ENCODE measurements around the gene ZFP90.

The ZFP90 gene

DNA sequence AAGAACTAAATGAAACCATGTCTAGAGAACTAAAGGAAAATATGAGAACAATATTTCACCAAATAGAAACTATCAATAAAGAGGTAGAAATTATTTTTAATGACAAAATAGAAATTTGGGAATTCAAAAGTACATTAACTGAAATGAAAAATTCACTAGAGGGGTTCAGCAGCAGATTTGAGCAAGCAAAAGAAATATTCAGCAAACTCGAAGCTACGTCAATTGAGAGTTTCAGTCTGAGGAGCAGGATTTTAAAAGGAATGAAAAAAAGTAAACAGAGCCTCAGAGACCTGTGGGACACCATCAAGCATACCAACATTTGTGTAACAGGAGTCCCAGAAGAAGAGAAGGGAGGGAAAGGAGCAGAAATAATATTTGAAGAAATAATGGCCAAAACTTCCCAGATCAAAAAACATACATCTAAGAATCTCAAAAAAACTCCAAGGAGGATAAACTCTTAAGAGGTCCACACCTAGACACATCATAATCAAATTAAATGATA is 38.3 kb downstream of the ZFP90 start:
- in situ Hi-C loops (cut with MboI; ENCODE audit: low sequenced_read_pairs): no loop called here

DNA sequence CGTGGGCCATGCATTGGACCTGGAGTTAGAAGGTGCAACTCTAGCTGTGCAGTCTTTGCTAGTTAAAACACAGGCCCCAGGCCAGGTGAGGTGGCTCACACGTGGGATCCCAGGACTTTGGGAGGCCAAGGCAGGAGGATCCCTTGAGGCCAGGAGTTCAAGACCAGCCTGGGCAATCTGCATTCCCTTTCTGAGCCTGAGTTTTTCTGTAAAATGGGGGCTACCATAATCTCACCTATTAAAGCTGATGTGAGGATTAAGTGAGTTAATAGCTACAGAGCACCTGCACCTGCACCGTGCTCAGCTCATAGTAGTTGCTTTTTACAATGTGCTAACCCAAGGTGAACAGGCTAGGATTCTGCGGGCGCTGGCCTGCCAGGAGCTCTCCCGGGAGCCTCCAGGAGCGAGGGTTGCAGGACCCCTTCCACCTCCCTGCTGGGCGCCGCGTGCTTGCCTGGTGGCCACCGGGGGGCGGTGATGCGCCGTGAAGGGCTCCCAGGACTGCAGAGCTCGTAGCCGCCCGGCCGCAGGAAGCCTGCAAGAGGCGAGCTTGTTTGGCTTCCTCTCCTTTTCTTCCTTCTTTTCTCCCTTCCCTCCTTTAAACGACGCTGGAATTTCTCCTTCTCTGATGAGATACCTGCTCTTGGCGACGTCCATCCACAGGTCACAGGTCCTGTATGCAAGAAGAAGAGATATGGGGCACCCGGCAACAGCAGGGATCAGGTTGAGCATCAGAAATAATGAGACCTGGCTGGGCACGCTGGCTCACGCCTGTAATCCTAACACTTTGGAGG is 51.3 kb downstream of the ZFP90 start:
- in situ Hi-C loops (cut with MboI; ENCODE audit: low sequenced_read_pairs): no loop called here

DNA sequence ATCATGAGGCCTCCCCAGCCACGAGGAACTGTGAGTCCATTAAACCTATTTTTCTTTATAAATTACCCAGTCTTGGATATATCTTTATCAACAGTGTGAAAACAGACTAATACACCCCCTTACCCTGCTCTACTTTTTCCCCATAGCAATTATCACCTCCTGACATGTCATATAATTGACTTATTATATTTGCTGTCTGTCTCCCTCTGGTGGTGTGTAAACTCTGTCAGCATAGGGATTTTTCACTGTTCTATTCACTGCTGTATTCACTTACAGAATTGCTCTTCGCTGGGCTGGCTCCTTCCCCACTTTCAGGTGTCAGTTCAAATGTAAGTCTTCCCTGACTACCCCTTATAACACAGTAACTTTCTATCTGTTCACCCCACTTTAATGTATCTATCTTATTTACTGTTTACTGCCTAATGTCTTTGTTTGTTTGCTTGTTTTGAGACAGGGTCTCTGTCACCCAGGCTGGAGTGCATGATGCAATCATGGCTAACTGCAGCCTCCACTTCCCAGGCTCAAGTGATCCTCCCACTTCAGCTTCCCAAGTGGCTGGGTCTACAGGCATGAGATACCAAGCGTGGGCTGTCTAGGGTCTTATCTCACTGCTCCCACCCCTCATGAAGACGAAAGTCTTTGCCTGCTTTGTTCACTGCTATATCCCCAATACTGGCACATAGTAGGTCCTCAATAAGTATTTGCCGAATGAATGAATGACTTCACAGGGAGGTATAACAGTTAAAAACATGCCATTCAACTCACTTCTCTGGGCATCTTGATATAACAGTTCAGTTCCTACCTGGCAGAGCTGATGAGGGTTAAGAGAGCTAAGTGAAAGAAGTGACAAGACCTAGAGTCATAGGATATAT is 53.6 kb downstream of the ZFP90 start:
- in situ Hi-C loops (cut with MboI; ENCODE audit: low sequenced_read_pairs): no loop called here

DNA sequence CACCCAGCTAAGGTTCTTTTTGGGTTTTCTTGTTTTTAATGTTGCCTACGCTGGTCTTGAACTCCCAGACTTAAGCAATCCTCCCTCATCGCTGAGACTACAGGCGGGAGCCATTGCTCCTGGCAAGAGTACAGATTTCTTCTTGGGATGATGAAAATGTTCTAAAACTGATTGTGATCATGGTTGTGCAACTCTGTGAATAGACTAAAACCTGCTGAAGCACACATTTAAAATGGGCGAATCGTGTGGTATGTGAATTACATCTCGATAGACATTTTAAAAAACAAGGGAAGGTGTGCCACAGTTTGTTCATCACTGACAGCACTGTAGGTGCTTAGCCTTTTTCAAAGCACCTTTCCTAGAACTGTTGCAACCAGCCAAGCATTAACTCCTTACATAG is 57.2 kb downstream of the ZFP90 start:
- in situ Hi-C loops (cut with MboI; ENCODE audit: low sequenced_read_pairs): no loop called here

DNA sequence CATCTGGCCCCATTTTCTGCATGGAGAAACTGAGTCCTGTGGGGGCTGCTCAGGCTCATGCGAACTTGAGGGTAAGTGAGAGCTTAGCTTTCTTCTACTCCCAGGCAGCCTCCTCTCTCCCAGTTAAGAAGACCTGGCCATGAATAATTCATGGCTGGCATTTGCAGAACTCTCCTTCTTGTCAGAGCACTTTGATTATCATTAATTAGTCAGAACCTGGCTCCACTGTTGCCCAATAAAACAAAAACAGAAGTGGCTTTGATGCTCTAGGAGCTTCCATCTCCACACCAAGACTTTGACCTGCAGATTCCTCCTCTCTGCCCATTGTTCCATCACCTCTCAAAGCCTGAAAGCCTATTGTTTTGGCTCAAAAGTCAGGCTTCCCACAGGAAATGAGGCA is 60.5 kb downstream of the ZFP90 start:
- in situ Hi-C loops (cut with MboI; ENCODE audit: low sequenced_read_pairs): no loop called here

DNA sequence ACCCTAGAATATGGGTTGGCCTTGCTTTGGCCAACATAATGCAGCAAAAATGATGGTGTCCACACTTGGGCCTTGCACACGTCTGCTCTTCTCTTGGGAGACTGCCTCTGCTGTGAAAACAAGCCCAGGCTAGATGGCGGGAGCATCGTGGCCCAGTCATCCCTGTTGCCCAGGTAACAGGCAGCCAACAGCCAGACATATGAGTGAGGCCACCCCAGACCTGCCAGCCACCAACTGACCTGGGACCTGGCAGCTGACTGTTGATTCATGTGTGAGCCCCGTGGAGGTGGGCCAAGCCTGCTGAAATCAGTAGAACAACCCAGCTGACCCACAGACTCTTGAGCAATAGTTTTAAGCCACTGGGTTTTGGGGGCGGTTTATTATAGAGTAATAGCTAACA is 66.7 kb downstream of the ZFP90 start:
- in situ Hi-C loops (cut with MboI; ENCODE audit: low sequenced_read_pairs): no loop called here

DNA sequence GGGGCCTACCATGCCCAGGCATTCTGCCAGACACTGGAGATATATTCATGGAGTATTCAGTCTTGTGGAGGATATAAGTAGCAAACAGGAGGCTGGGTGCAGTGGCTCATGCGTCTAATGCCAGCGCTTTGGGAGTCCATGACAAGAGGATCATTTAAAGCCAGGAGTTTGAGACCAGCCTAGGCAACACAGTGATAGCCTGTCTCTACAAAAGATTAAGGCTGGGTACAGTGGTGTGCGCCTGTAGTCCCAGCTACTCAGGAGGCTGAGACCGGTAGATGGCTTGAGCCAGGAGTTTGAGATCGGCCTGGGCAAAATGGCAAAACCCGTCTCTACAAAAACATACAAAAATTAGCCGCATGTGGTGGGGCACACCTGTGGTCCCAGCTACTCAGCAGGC is 68.4 kb downstream of the ZFP90 start:
- in situ Hi-C loops (cut with MboI; ENCODE audit: low sequenced_read_pairs): no loop called here

DNA sequence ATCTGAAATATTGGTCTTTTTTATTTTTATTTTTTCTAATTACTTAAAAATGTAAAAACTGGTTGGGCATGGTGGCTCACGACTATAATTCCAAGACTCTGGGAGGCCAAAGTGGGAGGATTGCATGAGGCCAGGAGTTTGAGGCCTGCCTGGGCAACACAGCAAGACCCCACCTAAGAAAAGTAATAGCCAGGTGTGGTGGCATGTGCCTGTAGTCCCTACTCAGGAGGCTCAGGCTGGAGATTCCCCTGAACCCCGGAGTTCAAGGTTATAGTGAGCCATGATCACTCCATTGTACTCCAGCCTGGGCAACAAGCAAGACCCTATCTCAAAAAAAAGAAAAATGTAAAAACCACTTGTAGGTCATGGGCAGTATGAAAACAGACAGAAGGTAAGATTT is 69.2 kb downstream of the ZFP90 start:
- in situ Hi-C loops (cut with MboI; ENCODE audit: low sequenced_read_pairs): no loop called here

DNA sequence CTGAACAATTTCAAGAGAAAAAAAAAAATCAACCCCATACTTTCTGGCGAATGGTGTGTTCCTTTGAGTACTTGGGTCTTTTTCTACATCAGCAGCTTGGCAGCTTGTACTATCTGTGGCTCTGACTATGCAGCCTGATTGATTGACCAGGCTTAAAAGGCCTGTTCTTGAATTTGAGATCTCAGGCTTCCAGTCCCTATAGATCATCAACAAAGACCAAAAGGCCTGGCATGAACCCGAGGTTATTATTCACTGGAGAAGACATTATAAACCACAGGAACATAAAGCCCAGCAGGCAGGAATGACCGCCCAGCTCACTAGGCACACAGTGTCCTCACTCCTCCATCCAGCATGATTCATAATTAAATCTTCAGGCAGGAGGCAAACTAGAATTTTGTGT is 73.9 kb downstream of the ZFP90 start:
- in situ Hi-C loops (cut with MboI; ENCODE audit: low sequenced_read_pairs): no loop called here

DNA sequence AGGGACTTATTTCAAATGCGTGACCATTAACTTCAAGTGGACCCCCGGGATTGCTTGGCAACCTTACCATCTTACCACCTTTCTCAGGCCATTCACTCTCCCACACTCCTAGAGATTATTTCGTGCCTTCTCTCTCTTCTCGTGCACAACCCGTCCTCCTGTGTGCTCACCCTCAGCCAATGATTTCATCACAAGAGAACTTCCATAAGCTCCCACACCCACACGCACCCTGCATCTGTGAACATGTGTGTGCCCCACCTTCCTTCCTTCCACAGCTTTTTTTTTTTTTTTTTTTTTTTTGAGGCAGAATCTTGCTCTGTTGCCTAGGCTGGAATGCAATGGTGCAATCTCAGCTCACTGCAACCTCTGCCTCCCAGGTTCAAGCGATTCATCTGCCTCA is 78.6 kb downstream of the ZFP90 start:
- in situ Hi-C loops (cut with MboI; ENCODE audit: low sequenced_read_pairs): no loop called here

All from hTERT RPE-1 (cell line).